Left hindlimb (tissue), 1 donor: ENCODE measurements around the gene RTN3.

ENCODE experiments used
- DNase-seq: peaks from one replicate; pipeline ENCODE4 v3.0.0-alpha.2; 2018

The RTN3 gene

GRCh38 chr11:63738720-63739360, 57.5 kb downstream of the RTN3 start:
- peak; percentile 54 for DNase-seq

GRCh38 chr11:63745304-63746170, 64.2 kb downstream of the RTN3 start:
- DNase-seq = no peak

GRCh38 chr11:63747011-63747410, 65.7 kb downstream of the RTN3 start:
- DNase-seq = no peak

- DNase-seq = no peak
These were observed 68.3 kb downstream of the RTN3 start for GRCh38 chr11:63749624-63750023.

- no peak for DNase-seq
These were observed 75.8 kb downstream of the RTN3 start for GRCh38 chr11:63756919-63757761.

- no peak for DNase-seq
These were observed 79.3 kb downstream of the RTN3 start for GRCh38 chr11:63760487-63761079.

GRCh38 chr11:63761188-63761587, 79.9 kb downstream of the RTN3 start:
- no peak for DNase-seq

- DNase-seq = peak; percentile 60
These were observed 80.8 kb downstream of the RTN3 start for GRCh38 chr11:63761931-63762653.

GRCh38 chr11:63762654-63763495, 81.6 kb downstream of the RTN3 start:
- peak; percentile 81 for DNase-seq

- DNase-seq = peak; percentile 77
These were observed 82.4 kb downstream of the RTN3 start for GRCh38 chr11:63763496-63764339.

GRCh38 chr11:63764340-63764678, 83.0 kb downstream of the RTN3 start:
- no peak for DNase-seq

GRCh38 chr11:63764679-63765647, 83.7 kb downstream of the RTN3 start:
- DNase-seq = peak; percentile 55

- DNase-seq = peak; percentile 34
These were observed 84.5 kb downstream of the RTN3 start for GRCh38 chr11:63765688-63766241.

- DNase-seq = peak; percentile 41
These were observed 85.4 kb downstream of the RTN3 start for GRCh38 chr11:63766531-63767235.

GRCh38 chr11:63767267-63767564, 85.9 kb downstream of the RTN3 start:
- DNase-seq = no peak

- DNase-seq = peak; percentile 79
These were observed 86.4 kb downstream of the RTN3 start for GRCh38 chr11:63767565-63768236.

- DNase-seq = peak; percentile 83
These were observed 87.1 kb downstream of the RTN3 start, which contains the start of gene ZFTA for GRCh38 chr11:63768237-63769041. ZFTA (minus strand) TSS chr11:63768775; CDS start chr11:63768622, 153 bp downstream.
